ENCODE data around the gene NDUFV3. TPM values are rescaled to one million over a fixed set of nuclear protein-coding genes. Genes with fewer than 3 reads are reported as not detected.

NDUFV3 gene
- total and polyA plus RNA-seq, 2 of the 13 experiments (the other 11 are each of a cell fraction or from before 2014, with no cell fraction given): 14.2 to 29.6 TPM

DNA sequence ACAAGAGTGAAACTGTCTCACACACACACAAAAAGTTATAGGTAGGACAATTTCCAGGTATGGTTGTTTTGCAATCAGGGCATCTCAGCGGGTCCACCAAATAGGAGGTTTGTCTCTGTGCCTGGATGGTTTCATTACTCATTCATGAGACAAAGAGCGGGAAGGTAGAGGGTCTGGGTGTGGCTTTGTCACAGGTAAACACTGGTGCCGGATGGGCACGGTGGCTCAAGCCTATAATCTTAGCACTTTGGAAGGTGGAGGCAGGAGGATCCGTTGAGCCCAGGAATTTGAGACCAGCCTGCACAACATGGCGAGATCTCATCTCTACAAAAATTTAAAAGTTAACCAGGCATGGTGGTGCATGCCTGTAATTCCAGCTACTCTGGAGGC is 48.6 kb downstream of the NDUFV3 start:
- 14% methylated on average over 6 of the region's 6 CpGs for WGBS (ENCODE audit: low lambda C conversion rate)
- no peak for ATAC-seq

More for the DNA sequence above, 48.6 kb downstream of the NDUFV3 start:
- Histone ChIP-seq H3K9me3 (ENCODE audit: low read length) (no peaks in the 10 kb centered on the region), H3K4me3 (replicated peaks in 1 of 3; ENCODE audit: insufficient read depth in 1 of 3, low read depth in 2 of 3, low read length in 3 of 3) (no peak overlapping the region), H3K4me2 (ENCODE audit: low read depth, low read length) (no peak overlapping the region; the same call in 1 of the 2 replicates), H3K27me3 (ENCODE audit: control insufficient read depth in 1 of 2, insufficient read depth in 2 of 2, low read length in 2 of 2) (peaks cover 0 to 5% of the 10 kb centered on the region in 2 experiments; a peak in 1 of 5 replicates), H4K20me1 (ENCODE audit: insufficient read depth, low read length) (no peaks in the 10 kb centered on the region), H3K27ac (ENCODE audit: extremely low read length, insufficient read depth, low read length) (no peak overlapping the region), H3K9ac (ENCODE audit: insufficient read depth, low read depth, low read length) (no peak overlapping the region), H3K4me1 (ENCODE audit: insufficient read depth, low read length) (peaks cover 28% of the 10 kb centered on the region), H3K36me3 (replicated peaks in 1 of 2; ENCODE audit: control insufficient read depth in 1 of 2, insufficient read depth in 2 of 2, low read length in 2 of 2) (no peaks in the 10 kb centered on the region), H2AFZ (ENCODE audit: low read length) (no peak overlapping the region), H3K79me2 (ENCODE audit: insufficient read depth, low read length) (no peaks in the 10 kb centered on the region)
- ChIA-PET CTCF (ENCODE audit: low intra/inter-chr PET ratio, low total read pairs) (no interaction called here), POLR2A (no interaction called here)
- BruUV-seq (replicated peaks): no TSS peak
- intact Hi-C loops (cut with micrococcal nuclease; ENCODE audit: unreplicated experiment): no loop called here
- in situ Hi-C loops (cut with HindIII; ENCODE audit: extremely low pct_ligation_motif_present, low pct_unique_long_range_greater_than_20kb): no loop called here
- TF ChIP-seq KLF16 (CRISPR knock-in tag; IDR thresholded peaks at IDR 0.05) (no peak), KLF13 (CRISPR knock-in tag; IDR thresholded peaks at IDR 0.05) (no peak), MIER3 (CRISPR knock-in tag; IDR thresholded peaks at IDR 0.05; ENCODE audit: borderline replicate concordance) (no peak), SALL1 (CRISPR knock-in tag; IDR thresholded peaks at IDR 0.05) (no peak), CC2D1A (CRISPR knock-in tag; IDR thresholded peaks at IDR 0.05) (no peak), XBP1 (CRISPR knock-in tag; IDR thresholded peaks at IDR 0.05) (no peak), SPEN (CRISPR knock-in tag; IDR thresholded peaks at IDR 0.05; ENCODE audit: low read depth) (no peak), CBX5 (CRISPR knock-in tag; IDR thresholded peaks at IDR 0.05; ENCODE audit: borderline replicate concordance) (no peak), RFXAP (CRISPR knock-in tag; IDR thresholded peaks at IDR 0.05; ENCODE audit: borderline replicate concordance) (no peak), SRSF1 (optimal IDR thresholded peaks at IDR 0.05; ENCODE audit: low read depth, low read length) (no peak), ZSCAN29 (CRISPR knock-in tag; conservative IDR thresholded peaks at IDR 0.05) (no peak), ZZZ3 (CRISPR knock-in tag; IDR thresholded peaks at IDR 0.05; ENCODE audit: borderline replicate concordance) (no peak)
- TF ChIP-seq, protein P1, sequence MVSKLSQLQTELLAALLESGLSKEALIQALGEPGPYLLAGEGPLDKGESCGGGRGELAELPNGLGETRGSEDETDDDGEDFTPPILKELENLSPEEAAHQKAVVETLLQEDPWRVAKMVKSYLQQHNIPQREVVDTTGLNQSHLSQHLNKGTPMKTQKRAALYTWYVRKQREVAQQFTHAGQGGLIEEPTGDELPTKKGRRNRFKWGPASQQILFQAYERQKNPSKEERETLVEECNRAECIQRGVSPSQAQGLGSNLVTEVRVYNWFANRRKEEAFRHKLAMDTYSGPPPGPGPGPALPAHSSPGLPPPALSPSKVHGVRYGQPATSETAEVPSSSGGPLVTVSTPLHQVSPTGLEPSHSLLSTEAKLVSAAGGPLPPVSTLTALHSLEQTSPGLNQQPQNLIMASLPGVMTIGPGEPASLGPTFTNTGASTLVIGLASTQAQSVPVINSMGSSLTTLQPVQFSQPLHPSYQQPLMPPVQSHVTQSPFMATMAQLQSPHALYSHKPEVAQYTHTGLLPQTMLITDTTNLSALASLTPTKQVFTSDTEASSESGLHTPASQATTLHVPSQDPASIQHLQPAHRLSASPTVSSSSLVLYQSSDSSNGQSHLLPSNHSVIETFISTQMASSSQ (IDR thresholded peaks at IDR 0.05; ENCODE audit: low read depth): no peak
- TF ChIP-seq, protein P1 (CRISPR knock-in tag; IDR thresholded peaks at IDR 0.05; ENCODE audit: borderline replicate concordance): no peak
- TF ChIP-seq, protein P2, sequence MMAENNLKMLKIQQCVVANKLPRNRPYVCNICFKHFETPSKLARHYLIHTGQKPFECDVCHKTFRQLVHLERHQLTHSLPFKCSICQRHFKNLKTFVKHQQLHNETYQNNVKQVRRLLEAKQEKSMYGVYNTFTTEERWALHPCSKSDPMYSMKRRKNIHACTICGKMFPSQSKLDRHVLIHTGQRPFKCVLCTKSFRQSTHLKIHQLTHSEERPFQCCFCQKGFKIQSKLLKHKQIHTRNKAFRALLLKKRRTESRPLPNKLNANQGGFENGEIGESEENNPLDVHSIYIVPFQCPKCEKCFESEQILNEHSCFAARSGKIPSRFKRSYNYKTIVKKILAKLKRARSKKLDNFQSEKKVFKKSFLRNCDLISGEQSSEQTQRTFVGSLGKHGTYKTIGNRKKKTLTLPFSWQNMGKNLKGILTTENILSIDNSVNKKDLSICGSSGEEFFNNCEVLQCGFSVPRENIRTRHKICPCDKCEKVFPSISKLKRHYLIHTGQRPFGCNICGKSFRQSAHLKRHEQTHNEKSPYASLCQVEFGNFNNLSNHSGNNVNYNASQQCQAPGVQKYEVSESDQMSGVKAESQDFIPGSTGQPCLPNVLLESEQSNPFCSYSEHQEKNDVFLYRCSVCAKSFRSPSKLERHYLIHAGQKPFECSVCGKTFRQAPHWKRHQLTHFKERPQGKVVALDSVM (CRISPR knock-in tag; IDR thresholded peaks at IDR 0.05): no peak
- TF ChIP-seq, protein P3, sequence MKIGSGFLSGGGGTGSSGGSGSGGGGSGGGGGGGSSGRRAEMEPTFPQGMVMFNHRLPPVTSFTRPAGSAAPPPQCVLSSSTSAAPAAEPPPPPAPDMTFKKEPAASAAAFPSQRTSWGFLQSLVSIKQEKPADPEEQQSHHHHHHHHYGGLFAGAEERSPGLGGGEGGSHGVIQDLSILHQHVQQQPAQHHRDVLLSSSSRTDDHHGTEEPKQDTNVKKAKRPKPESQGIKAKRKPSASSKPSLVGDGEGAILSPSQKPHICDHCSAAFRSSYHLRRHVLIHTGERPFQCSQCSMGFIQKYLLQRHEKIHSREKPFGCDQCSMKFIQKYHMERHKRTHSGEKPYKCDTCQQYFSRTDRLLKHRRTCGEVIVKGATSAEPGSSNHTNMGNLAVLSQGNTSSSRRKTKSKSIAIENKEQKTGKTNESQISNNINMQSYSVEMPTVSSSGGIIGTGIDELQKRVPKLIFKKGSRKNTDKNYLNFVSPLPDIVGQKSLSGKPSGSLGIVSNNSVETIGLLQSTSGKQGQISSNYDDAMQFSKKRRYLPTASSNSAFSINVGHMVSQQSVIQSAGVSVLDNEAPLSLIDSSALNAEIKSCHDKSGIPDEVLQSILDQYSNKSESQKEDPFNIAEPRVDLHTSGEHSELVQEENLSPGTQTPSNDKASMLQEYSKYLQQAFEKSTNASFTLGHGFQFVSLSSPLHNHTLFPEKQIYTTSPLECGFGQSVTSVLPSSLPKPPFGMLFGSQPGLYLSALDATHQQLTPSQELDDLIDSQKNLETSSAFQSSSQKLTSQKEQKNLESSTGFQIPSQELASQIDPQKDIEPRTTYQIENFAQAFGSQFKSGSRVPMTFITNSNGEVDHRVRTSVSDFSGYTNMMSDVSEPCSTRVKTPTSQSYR (CRISPR knock-in tag; IDR thresholded peaks at IDR 0.05; ENCODE audit: borderline replicate concordance): no peak
- no peak for DNase-seq (ENCODE audit: low spot score)
- no peak for FAIRE-seq
